IMR-90 (cell line): ENCODE data around the gene FBRS. TPM values are rescaled to one million over a fixed set of nuclear protein-coding genes. Genes with fewer than 3 reads are reported as not detected.

ENCODE experiments used
- ATAC-seq: fragments of 200-7000 bp; cut with Tn5 transposase; 2 replicates; pipeline ENCODE4 v1.9.1; 2020; ENCODE audit warnings: low read depth, mild to moderate bottlenecking, moderate library complexity
- BruUV-seq: library from RNA; stranded (reverse); fragments of 400-500 nt; replicated peaks from 2 replicates; lab custom pipeline; 2021; lab: Mats Ljungman, UMichigan
- CTCF ChIA-PET: fragments of 300-600 bp; formaldehyde crosslinking; extraction: SDS; loops from one replicate; lab custom pipeline; 2021; ENCODE audit warnings: antibody characterized with exemption; lab: Yijun Ruan, JAX
- POLR2A ChIA-PET: fragments of 300-600 bp; sonication (Branson Sonifier 250); formaldehyde crosslinking; loops from one replicate; lab custom pipeline; 2022; ENCODE audit warnings: antibody characterized with exemption; ENCODE audit not compliant: unreplicated experiment; lab: Charles Lee
- DNase-seq: peaks from one replicate; pipeline ENCODE4 v3.0.0; 2013
- H2AFZ ChIP-seq: replicated peaks from 2 replicates; pipeline ENCODE3; 2013; ENCODE audit warnings: low read length, mild to moderate bottlenecking; ENCODE audit not compliant: poor library complexity
- H2AK5ac ChIP-seq: 2 replicates; pipeline ENCODE4 v1.6.1; 2013; ENCODE audit warnings: low read depth, low read length, inconsistent platforms
- H2AK9ac ChIP-seq: replicated peaks from 2 replicates; pipeline ENCODE3; 2013; ENCODE audit warnings: mild to moderate bottlenecking, low read depth, low read length, moderate library complexity; ENCODE audit not compliant: poor library complexity
- H2BK120ac ChIP-seq: 2 replicates; pipeline ENCODE4 v1.6.1; 2013; ENCODE audit warnings: low read depth, low read length, inconsistent platforms
- H2BK15ac ChIP-seq: 3 replicates; pipeline ENCODE4 v1.6.1; 2013; ENCODE audit warnings: low read depth, low read length, inconsistent platforms
- H2BK20ac ChIP-seq: 2 replicates; pipeline ENCODE4 v1.6.1; 2013; ENCODE audit warnings: low read depth, mild to moderate bottlenecking, inconsistent platforms, low read length, moderate library complexity
- H2BK5ac ChIP-seq: 2 replicates; pipeline ENCODE4 v1.6.1; 2013; ENCODE audit warnings: mild to moderate bottlenecking, low read depth, low read length, inconsistent platforms; ENCODE audit not compliant: poor library complexity, severe bottlenecking
- H3K14ac ChIP-seq: replicated peaks from 2 replicates; pipeline ENCODE4 v1.6.1; 2013; ENCODE audit warnings: low read depth, low read length, inconsistent platforms
- H3K18ac ChIP-seq: 2 replicates; pipeline ENCODE4 v1.6.1; 2013; ENCODE audit warnings: low read depth, low read length, control low read depth
- H3K23ac ChIP-seq: 2 replicates; pipeline ENCODE4 v1.6.1; 2013; ENCODE audit warnings: low read depth, low read length, inconsistent platforms
- H3K27ac ChIP-seq: 2 replicates; pipeline ENCODE4 v1.5.1; 2013; ENCODE audit warnings: mild to moderate bottlenecking, control low read depth, low read length; ENCODE audit not compliant: insufficient read depth
- H3K27me3 ChIP-seq: 2 replicates; pipeline ENCODE4 v1.6.1; 2013; ENCODE audit warnings: low read length; ENCODE audit not compliant: control insufficient read depth, insufficient read depth
- H3K36me3 ChIP-seq: 2 replicates; pipeline ENCODE4 v1.6.1; 2013; ENCODE audit warnings: low read length, mixed read lengths; ENCODE audit not compliant: control insufficient read depth, insufficient read depth
- H3K4ac ChIP-seq: 2 replicates; pipeline ENCODE4 v1.6.1; 2013; ENCODE audit warnings: low read depth, low read length, inconsistent platforms
- H3K4me1 ChIP-seq: 2 replicates; pipeline ENCODE4 v1.6.1; 2013; ENCODE audit warnings: low read length, mixed read lengths; ENCODE audit not compliant: control insufficient read depth, insufficient read depth
- H3K4me2 ChIP-seq: 2 replicates; pipeline ENCODE4 v1.6.1; 2013; ENCODE audit warnings: low read depth, mild to moderate bottlenecking, control low read depth, low read length, moderate library complexity
- H3K4me3 ChIP-seq: 2 replicates; pipeline ENCODE4 v1.5.1; 2013; ENCODE audit warnings: low read depth, mild to moderate bottlenecking, control low read depth, low read length, moderate library complexity; ENCODE audit not compliant: insufficient read depth
- H3K56ac ChIP-seq: 2 replicates; pipeline ENCODE4 v1.6.1; 2013; ENCODE audit warnings: low read length, inconsistent platforms; ENCODE audit not compliant: insufficient read depth; ENCODE audit errors: extremely low read depth
- H3K79me1 ChIP-seq, 2 experiments: 2 replicates each; pipeline ENCODE4 v1.6.1; 2013; ENCODE audit warnings: low read length in 2 of 2, inconsistent platforms in 1 of 2, low read depth in 1 of 2
- H3K9ac ChIP-seq: 2 replicates; pipeline ENCODE4 v1.6.1; 2013; ENCODE audit warnings: low read depth, low read length, control low read depth
- H3K9me1 ChIP-seq: 2 replicates; pipeline ENCODE4 v1.6.1; 2013; ENCODE audit warnings: low read length, inconsistent platforms; ENCODE audit not compliant: insufficient read depth
- H3K9me3 ChIP-seq: 2 replicates; pipeline ENCODE4 v1.6.1; 2013; ENCODE audit warnings: low read length; ENCODE audit not compliant: control insufficient read depth, insufficient read depth
- H4K20me1 ChIP-seq: 2 replicates; pipeline ENCODE4 v1.6.1; 2013; ENCODE audit warnings: low read length, inconsistent platforms; ENCODE audit not compliant: insufficient read depth
- H4K5ac ChIP-seq: 2 replicates; pipeline ENCODE4 v1.6.1; 2013; ENCODE audit warnings: mild to moderate bottlenecking, low read depth, low read length, control low read depth
- H4K8ac ChIP-seq, 2 experiments: 2 replicates each; pipeline ENCODE4 v1.6.1; 2013; ENCODE audit warnings: low read depth in 2 of 2, low read length in 2 of 2, control low read depth in 1 of 2, inconsistent platforms in 1 of 2
- H4K91ac ChIP-seq: 2 replicates; pipeline ENCODE4 v1.6.1; 2013; ENCODE audit warnings: low read depth, low read length, inconsistent platforms; ENCODE audit not compliant: insufficient read depth
- BHLHE40 ChIP-seq: fragments of 150-350 bp; IDR thresholded peaks from 2 replicates; pipeline ENCODE4 v1.6.1; 2016; ENCODE audit warnings: mild to moderate bottlenecking, low read depth, low read length
- CEBPB ChIP-seq: IDR thresholded peaks from 2 replicates; pipeline ENCODE4 v1.6.1; 2012; ENCODE audit warnings: low read depth, low read length, improper control_type of control experiment
- CHD1 ChIP-seq: IDR thresholded peaks from 2 replicates; pipeline ENCODE4 v1.6.1; 2012; ENCODE audit warnings: low read depth, low read length, improper control_type of control experiment
- MAFK ChIP-seq: IDR thresholded peaks from 2 replicates; pipeline ENCODE4 v1.6.1; 2012; ENCODE audit warnings: low read depth, low read length, improper control_type of control experiment
- MAZ ChIP-seq: IDR thresholded peaks from 2 replicates; pipeline ENCODE4 v1.6.1; 2012; ENCODE audit warnings: low read depth, mild to moderate bottlenecking, low read length, improper control_type of control experiment, moderate library complexity, borderline replicate concordance
- NFE2L2 ChIP-seq: fragments of 150-350 bp; IDR thresholded peaks from 2 replicates; pipeline ENCODE4 v1.6.1; 2016; ENCODE audit warnings: low read depth, mild to moderate bottlenecking, low read length
- POLR2A ChIP-seq: IDR thresholded peaks from 2 replicates; pipeline ENCODE4 v1.6.1; 2012; ENCODE audit warnings: mild to moderate bottlenecking, low read depth, low read length
- RAD21 ChIP-seq: IDR thresholded peaks from 2 replicates; pipeline ENCODE4 v1.6.1; 2012; ENCODE audit warnings: low read length, improper control_type of control experiment
- RCOR1 ChIP-seq: IDR thresholded peaks from 2 replicates; pipeline ENCODE4 v1.6.1; 2012; ENCODE audit warnings: mild to moderate bottlenecking, low read length, improper control_type of control experiment; ENCODE audit not compliant: insufficient replicate concordance
- SMC3 ChIP-seq: fragments of 150-350 bp; IDR thresholded peaks from 2 replicates; pipeline ENCODE4 v1.6.1; 2016; ENCODE audit warnings: low read depth, mild to moderate bottlenecking, antibody characterized with exemption, low read length, moderate library complexity
- WGBS, 2 experiments: methylation state at CpG; one replicate each; pipeline versions ENCODE4 v1.1.5 to v1.1.7; 2013; ENCODE audit warnings: missing lambda C conversion rate in 2 of 2; ENCODE audit not compliant: insufficient read length in 1 of 2; ENCODE audit errors: extremely low coverage in 2 of 2; 5-methylcytosine and 5-hydroxymethylcytosine counted together
- dilution Hi-C: fragments of 300-500 bp; cut with HindIII; formaldehyde crosslinking; loops from one replicate; pipeline ENCODE4 v1.14.3; 2018; ENCODE audit warnings: low sequenced_read_pairs; ENCODE audit not compliant: unreplicated experiment
- in situ Hi-C: fragments of 300-500 bp; cut with MboI; formaldehyde crosslinking; loops from 3 replicates; pipeline ENCODE4 v1.14.3; 2019; ENCODE audit warnings: low sequenced_read_pairs, inconsistent platforms, mixed read lengths
- intact Hi-C: fragments of 100-400 bp; cut with micrococcal nuclease; formaldehyde crosslinking; loops from 2 replicates; pipeline ENCODE4 v1.10.0; 2022
- polyA plus RNA-seq, 3 experiments: library from polyadenylated mRNA; depleted of rRNA; stranded (reverse); fragments of >200 nt; gene quantifications; 2 replicates each; pipeline ENCODE4 v1.2.3, GENCODE V29; 2012; ENCODE audit warnings: low replicate concordance in 1 of 3
- total RNA-seq: library from RNA; depleted of rRNA; stranded (reverse); fragments of >200 nt; gene quantifications from 2 replicates; pipeline ENCODE4 v1.2.3, GENCODE V29; 2012
- TF ChIP-seq, protein P1 (sequence below): fragments of 150-350 bp; IDR thresholded peaks from 2 replicates; pipeline ENCODE4 v1.6.1; 2017; ENCODE audit warnings: mild to moderate bottlenecking, antibody characterized with exemption, low read length, low read depth
- TF ChIP-seq, protein P2 (sequence below): conservative IDR thresholded peaks from 2 replicates; pipeline ENCODE4 v1.5.1; 2012; ENCODE audit warnings: mild to moderate bottlenecking, low read depth, low read length, improper control_type of control experiment

The FBRS gene
- total and polyA plus RNA-seq, 2 of the 4 experiments (the other 2 are of a cell fraction): 2.0 to 22.4 TPM

DNA sequence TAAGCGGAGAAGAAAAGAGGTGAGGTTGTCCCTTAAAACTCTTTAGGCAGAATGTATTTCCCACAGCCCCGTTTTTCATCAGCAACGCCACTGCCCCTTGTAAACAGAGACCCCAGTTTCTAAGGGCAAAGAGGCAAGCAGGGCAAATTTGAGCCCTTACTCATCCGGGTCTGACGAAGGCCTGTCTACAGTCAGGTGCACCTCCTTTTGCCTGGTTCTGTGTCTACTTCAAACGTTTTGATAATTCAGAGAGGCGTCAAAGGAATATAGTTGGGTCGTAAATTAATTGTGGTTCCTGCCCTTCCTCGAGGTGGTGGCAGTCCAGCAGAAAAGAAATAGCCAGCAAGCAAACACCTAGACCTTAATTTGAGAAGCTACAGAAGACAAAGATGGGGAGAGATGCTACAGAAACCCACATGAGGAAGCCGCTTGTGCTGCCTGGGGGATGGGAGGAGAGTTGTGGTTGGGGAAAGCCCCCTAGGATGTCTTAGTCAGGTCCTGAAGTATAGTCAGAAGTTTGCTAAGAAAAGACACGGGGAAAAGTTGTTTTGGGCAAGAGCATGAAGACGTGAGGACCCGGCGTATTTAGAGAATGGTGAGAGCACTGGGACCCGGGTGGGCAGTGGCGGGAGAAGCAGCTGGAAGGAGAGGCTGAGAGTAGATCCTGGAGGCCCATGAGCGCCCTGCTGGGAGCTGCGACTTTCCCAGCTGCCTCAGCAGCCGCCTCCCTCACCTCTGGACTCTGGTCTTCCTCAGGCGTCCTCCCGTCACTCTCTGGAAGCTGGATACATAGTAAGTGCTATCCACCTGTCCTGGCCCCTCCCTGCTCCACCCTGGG is 2.4 kb downstream of the FBRS start:
- peaks cover 37 to 57% of the 10 kb centered on the region in 2 experiments for H3K79me1 ChIP-seq
- dilution Hi-C loops: no loop called here
- intact Hi-C loops: no loop called here
- H3K9ac ChIP-seq: peak overlapping the region; percentile 92
- peak overlapping the region; percentile 83 for H3K4me2 ChIP-seq
- H3K4ac ChIP-seq: peak overlapping the region; percentile 81; the same call in 1 of the 2 replicates
- peak overlapping the region; percentile 37; the same call in 1 of the 2 replicates for H4K91ac ChIP-seq
- H3K14ac ChIP-seq: peak overlapping the region; percentile 67; the same call in 1 of the 2 replicates
- no peak overlapping the region for H2BK20ac ChIP-seq
- H2AFZ ChIP-seq: peak overlapping the region; percentile 99
- H3K4me3 ChIP-seq: peak overlapping the region; percentile 62
- peak overlapping the region; percentile 77; the same call in 1 of the 2 replicates for H3K56ac ChIP-seq
- peak overlapping the region; percentile 93 for H3K27ac ChIP-seq
- DNase-seq (peak; percentile 58), ATAC-seq (no peak)
- H3K36me3 ChIP-seq: peaks cover 53% of the 10 kb centered on the region
- peak overlapping the region; percentile 68 to 83; a peak in 2 of 4 replicates for H4K8ac ChIP-seq
- peak overlapping the region; percentile 91 for H2AK9ac ChIP-seq
- WGBS, 2 experiments: 46% methylated on average over 8 of the region's 21 CpGs; no CpG with 5 or more reads in 1 of the 2 experiments
- H3K27me3 ChIP-seq: no peaks in the 10 kb centered on the region
- peak overlapping the region; percentile 80 for H2BK5ac ChIP-seq
- peaks cover 12% of the 10 kb centered on the region; the same call in 1 of the 2 replicates for H3K4me1 ChIP-seq
- H3K18ac ChIP-seq: no peak overlapping the region
- H4K20me1 ChIP-seq: peaks cover 50% of the 10 kb centered on the region
- peak overlapping the region; percentile 65 for H3K23ac ChIP-seq
- H4K5ac ChIP-seq: peak overlapping the region; percentile 57
- ChIA-PET POLR2A (no interaction called here), CTCF (no interaction called here)
- TF ChIP-seq RAD21 (no peak), SMC3 (no peak), NFE2L2 (no peak), MAFK (no peak), CHD1 (no peak), BHLHE40 (no peak), POLR2A (no peak), MAZ (no peak), RCOR1 (no peak), CEBPB (no peak)
- TF ChIP-seq, protein P1, sequence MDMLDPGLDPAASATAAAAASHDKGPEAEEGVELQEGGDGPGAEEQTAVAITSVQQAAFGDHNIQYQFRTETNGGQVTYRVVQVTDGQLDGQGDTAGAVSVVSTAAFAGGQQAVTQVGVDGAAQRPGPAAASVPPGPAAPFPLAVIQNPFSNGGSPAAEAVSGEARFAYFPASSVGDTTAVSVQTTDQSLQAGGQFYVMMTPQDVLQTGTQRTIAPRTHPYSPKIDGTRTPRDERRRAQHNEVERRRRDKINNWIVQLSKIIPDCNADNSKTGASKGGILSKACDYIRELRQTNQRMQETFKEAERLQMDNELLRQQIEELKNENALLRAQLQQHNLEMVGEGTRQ: no peak
- TF ChIP-seq, protein P2, sequence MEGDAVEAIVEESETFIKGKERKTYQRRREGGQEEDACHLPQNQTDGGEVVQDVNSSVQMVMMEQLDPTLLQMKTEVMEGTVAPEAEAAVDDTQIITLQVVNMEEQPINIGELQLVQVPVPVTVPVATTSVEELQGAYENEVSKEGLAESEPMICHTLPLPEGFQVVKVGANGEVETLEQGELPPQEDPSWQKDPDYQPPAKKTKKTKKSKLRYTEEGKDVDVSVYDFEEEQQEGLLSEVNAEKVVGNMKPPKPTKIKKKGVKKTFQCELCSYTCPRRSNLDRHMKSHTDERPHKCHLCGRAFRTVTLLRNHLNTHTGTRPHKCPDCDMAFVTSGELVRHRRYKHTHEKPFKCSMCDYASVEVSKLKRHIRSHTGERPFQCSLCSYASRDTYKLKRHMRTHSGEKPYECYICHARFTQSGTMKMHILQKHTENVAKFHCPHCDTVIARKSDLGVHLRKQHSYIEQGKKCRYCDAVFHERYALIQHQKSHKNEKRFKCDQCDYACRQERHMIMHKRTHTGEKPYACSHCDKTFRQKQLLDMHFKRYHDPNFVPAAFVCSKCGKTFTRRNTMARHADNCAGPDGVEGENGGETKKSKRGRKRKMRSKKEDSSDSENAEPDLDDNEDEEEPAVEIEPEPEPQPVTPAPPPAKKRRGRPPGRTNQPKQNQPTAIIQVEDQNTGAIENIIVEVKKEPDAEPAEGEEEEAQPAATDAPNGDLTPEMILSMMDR: no peak
- BruUV-seq: no TSS peak
- in situ Hi-C loops: no loop called here
- no peak overlapping the region for H2BK15ac ChIP-seq
- H3K9me3 ChIP-seq: no peaks in the 10 kb centered on the region
- H3K9me1 ChIP-seq: peaks cover 5% of the 10 kb centered on the region; the same call in 1 of the 2 replicates
- H2BK120ac ChIP-seq: no peak overlapping the region
- H2AK5ac ChIP-seq: peak overlapping the region; percentile 57
